GM20431 (cell line): ENCODE measurements around the gene RASSF5.

Experiments used
- in situ Hi-C: fragments of 300-500 bp; cut with MseI, MboI; formaldehyde crosslinking; loops from one replicate; pipeline ENCODE4 v1.15.0; 2020; ENCODE audit warnings: low sequenced_read_pairs; ENCODE audit not compliant: unreplicated experiment

Gene RASSF5

GRCh38 chr1:206511362-206512057 lies 4.2 kb downstream of the RASSF5 start:
- in situ Hi-C loops: no loop called here

- in situ Hi-C loops: no loop called here
Observed at GRCh38 chr1:206512058-206512850, 4.9 kb downstream of the RASSF5 start.

DNA sequence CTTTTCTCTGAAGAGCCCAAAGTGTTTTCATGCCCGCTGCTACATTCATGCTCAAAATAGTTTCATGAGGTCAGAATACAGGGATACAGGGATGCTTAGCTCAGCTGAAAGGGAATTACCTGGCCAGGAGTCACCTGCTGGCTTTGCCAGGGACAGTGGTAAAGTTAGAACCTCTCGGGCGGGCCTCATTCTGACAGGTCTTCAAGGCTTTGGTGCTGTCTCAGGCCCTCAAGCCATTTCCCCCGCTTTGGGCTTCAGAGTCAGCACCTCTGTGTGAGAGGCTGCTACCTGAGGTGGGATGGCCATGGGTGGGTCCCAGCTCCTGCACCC lies 5.5 kb downstream of the RASSF5 start:
- in situ Hi-C loops: no loop called here

GRCh38 chr1:206513312-206514111 lies 6.2 kb downstream of the RASSF5 start:
- in situ Hi-C loops: no loop called here

DNA sequence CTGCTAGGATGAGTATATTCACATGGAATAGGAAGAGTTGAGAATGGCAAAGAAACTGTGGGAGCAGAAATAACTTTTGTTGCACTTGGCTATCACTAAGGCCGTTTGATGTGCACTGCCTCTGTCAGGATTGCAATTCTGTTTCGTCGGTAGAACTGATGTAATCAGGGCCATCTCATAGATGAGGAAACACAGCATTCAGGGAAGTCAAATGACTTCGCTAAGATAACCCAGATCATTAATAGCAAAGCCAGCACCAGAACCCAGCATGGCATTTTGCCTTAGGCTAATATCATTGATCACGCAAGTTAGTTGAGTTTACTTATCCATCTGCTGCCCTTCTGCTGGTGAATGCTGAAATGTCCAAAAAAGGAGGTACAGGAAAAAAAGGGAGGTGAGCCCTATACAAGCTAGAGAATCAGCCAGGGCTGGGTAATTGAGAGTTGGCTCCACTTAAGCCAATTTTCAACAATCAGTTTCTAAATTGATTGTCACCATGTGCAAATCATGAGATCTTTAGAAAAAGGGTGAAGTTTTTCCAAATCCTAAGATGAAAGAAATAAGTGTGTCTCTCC lies 7.6 kb downstream of the RASSF5 start:
- in situ Hi-C loops: no loop called here

- in situ Hi-C loops: no loop called here
Observed at GRCh38 chr1:206516728-206516990, 9.3 kb downstream of the RASSF5 start.

DNA sequence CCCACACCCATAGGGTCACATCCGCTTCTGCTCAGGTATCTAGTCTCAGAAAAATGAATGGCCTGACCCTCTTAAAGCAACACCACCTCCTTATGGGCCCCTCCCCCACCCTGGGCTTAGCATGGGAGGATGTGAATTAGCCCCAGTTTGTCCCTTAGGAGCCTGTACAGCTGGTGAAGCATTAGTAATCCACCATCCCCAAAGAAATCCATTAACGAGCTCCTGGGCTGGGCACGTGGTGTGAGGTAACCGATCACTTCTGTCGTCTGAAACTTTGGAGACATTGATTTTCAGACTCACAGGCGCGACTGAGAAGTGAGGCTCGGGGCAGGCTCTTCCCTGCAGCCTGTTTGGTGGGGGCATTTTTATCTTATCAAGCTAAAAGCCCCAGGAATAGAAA lies 10.5 kb downstream of the RASSF5 start:
- in situ Hi-C loops: no loop called here

- in situ Hi-C loops: no loop called here
Observed at GRCh38 chr1:206518206-206518605, 10.9 kb downstream of the RASSF5 start.

DNA sequence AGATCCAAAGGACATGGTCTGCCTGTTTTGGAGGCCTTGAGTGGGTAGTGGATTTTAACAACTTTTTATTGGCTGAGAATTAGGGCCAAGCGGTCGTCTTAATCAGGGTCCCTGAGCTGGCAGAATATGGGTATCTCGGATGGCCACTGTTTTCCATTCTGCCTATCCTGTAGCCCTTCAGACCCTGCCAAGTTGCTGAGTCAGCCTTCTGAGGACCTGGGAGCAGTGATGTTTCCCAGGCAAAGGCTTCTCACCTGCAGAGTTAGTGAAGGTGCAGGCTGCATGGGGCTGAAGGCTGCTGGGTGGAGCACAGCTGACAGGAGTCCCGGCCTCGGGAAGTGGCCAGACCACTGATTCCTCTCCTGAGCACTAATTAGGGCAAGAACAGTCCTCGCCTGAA lies 11.4 kb downstream of the RASSF5 start:
- in situ Hi-C loops: no loop called here

GRCh38 chr1:206521127-206521526 lies 13.8 kb downstream of the RASSF5 start:
- in situ Hi-C loops: no loop called here

DNA sequence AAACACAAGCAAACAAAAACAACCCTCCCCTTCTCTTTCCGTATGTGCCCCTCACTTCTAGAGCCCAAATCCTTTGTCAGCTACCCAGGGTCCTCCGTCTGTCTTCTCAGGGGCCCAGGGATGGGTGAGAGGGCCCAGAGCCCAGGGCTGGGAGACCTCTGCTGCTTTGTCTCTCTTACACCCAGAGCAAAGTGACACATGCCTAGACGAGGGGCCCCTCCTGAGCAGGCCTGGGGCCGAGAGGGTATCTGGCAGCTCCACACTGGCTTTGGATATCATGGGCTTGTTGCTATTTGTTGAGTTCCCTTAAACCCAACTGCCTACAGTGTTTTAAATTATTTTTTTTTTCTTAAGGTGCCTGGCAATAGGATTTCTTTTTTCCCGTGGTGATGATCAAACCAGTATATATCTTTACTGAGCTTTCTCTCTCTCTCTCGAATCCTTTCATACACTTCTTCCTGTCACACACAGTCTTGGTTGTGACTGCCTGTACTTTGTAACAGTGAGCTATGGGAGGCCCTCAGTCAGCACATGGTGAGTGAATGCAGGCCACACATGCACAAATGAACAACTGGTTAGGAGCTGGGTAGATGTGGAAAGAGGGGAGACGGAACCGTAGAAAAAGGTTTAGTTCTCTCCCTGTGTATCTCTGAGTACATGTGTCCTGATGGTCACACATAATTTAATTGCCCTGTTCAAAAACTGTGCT lies 14.5 kb downstream of the RASSF5 start:
- in situ Hi-C loops: no loop called here

DNA sequence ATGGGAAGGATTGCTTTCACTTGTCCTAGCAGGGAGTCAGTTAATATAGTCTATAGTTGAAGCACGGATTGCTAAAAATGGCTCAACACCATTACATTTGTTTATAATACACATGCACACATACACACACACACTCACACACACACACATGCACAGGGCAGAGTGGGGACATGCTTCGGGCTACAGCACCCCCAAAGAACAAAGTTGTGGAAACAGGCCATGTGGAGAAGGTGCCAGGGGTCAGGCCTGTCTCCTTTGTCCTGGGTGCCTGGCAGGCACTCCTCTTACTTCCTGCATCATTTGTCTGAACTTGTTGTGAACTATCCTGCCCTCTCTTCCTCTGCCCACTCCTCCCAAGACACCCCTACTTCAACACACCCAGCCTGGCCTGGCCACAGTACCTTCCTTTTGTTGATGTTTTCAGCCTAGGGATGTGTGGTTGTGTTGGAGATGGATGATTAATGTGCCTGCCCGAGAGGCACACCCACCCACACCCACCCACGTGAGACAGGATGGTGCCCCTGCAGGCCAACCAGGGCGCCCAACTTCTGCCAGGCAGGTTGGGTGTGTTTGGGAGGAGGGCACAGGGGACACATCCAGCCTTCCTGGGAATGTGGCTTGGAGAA lies 17.5 kb downstream of the RASSF5 start:
- in situ Hi-C loops: no loop called here

DNA sequence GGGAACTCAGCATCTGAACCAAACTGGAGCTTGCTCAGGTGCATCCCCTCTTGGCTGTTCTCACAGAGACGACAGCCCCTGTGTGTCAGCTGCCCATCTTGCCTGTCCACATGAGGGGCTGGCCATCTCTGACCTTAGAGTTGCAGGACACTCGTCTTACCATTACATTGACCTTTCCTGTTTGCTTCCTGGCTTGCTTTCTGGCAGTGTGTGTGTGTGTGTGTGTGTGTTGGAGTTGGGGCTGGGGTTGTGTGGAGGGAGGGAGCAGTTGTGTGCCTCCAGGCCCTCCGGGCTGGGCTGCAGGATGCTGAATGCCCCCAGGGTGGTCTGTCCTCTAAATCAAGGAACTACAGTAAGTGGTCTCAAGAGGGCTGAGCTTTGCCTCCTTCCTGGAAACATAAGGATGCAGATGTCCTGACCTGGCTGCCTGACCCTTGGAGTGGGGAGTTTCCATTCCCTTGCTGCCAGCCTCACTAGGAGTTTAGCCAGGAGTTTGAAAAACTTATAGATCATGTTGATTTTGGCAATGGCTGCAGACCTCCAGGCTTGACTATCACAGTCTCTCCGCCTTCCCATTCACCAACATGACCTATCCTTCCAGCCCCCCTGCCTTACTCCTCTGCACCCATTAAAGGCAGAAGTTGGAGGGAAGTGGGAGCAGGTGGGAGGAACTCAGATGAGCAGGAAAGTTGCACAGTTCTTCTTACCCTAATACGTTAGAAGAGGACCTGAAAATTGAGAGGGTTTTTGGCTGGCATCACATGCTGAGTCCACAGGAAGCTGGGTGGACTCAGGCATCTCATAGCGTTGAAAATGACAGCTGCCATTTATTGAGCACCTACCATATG lies 19.0 kb downstream of the RASSF5 start:
- in situ Hi-C loops: no loop called here

GRCh38 chr1:206529425-206529824 lies 22.1 kb downstream of the RASSF5 start:
- in situ Hi-C loops: no loop called here

- in situ Hi-C loops: no loop called here
Observed at GRCh38 chr1:206532368-206532767, 25.0 kb downstream of the RASSF5 start.

- in situ Hi-C loops: no loop called here
Observed at GRCh38 chr1:206534552-206534951, 27.2 kb downstream of the RASSF5 start.

DNA sequence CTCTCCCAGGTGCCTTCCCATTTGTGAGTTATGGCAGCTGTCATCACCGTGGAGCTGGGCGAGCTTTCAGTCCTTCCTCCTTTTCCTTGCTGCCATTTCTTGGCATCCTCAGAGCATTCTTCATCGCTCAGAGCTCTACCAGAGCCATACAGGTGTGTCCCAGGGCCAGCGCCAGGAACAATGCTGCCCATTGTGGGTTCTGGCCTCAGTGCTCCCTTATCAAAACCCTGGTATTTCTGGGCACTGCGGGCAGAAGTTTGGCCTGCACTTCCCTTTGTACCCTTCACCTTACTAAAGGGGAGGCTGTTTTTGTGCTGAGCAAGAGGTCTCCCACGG lies 28.5 kb downstream of the RASSF5 start:
- in situ Hi-C loops: no loop called here

DNA sequence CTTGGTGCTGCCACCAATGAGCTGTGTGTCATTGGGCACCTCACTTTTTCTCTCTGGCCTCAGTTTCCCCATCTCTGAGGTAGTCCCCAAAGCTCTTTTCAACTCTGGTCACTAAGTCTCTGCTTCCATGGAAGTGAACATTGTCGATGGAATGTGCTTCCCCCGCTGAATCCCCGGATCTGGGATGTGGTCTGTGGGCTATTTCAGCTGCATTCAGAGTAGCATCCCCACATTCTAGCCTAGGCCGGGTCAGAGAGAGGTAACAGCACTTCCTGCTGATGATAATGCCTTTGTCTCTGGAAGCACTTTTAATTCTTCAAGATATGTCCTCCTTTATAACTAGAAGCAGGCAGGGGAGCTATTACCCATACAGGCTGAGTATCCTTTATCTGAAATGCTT lies 29.8 kb downstream of the RASSF5 start:
- in situ Hi-C loops: no loop called here

DNA sequence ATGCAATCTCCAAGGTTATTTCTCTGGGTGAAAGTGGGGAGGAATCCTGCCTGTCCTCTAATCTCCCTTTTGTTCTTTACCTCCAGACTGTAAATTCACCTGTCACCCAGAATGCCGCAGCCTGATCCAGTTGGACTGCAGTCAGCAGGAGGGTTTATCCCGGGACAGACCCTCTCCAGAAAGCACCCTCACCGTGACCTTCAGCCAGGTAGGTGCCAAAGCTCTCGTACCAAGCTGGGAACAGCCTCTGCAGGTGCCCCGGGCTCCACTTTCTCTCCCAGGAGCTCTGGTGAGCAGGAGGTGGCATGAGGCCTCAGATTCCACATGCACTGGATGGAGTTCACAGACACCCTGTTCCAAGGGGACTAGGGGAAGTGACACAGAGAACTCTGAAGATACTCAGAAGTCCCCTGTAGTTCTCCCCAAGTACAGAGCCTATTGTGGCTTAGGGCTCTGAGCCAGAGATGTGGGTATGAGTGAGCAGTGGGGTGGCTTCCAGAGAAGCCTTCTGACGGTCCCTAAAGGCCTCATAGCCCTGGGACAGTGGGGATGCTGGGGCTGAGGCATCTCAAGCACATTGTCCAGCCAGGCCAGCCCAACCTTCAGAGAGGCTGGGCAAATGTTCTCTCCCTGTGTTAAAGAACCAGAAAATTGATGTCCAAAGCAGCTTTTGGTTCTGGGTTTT lies 30.9 kb downstream of the RASSF5 start:
- in situ Hi-C loops: no loop called here
